CD4-positive, alpha-beta T cell treated with Interferon gamma for 1 hour (primary cell): ENCODE results near the gene CA6.
"Not testable (repeated sequence)": the region's sequence is repeated elsewhere in the genome, so short reads cannot be mapped to it uniquely, and the experiment has no call there.

ENCODE experiments used
- DNase-seq: peaks from one replicate; pipeline ENCODE4 v3.0.0-alpha.2; 2020

Gene CA6

GRCh38 chr1:9009438-9010370, 64.0 kb downstream of the CA6 start:
- DNase-seq: peak; percentile 16

- DNase-seq: peak; percentile 25
Observed at GRCh38 chr1:9010781-9011323, 65.2 kb downstream of the CA6 start.

GRCh38 chr1:9013819-9014218, 68.2 kb downstream of the CA6 start:
- no peak for DNase-seq

GRCh38 chr1:9014475-9015375, 69.1 kb downstream of the CA6 start:
- DNase-seq: no peak

GRCh38 chr1:9016455-9016854, 70.8 kb downstream of the CA6 start:
- no peak for DNase-seq

GRCh38 chr1:9018333-9018732, 72.7 kb downstream of the CA6 start:
- no peak for DNase-seq

- DNase-seq: no peak
Observed at GRCh38 chr1:9019896-9020295, 74.2 kb downstream of the CA6 start.

- DNase-seq: no peak
Observed at GRCh38 chr1:9020305-9020704, 74.6 kb downstream of the CA6 start.

GRCh38 chr1:9022026-9022738, 76.5 kb downstream of the CA6 start:
- not testable (repeated sequence) for DNase-seq

GRCh38 chr1:9022773-9023172, 77.1 kb downstream of the CA6 start:
- DNase-seq: no peak
